Mammary epithelial cell (primary cell): ENCODE measurements around the gene ROPN1.

ENCODE experiments used
- CTCF ChIP-seq, 2 donors: IDR thresholded peaks in 1 of 2; conservative IDR thresholded peaks in 1 of 2; 2 replicates each; pipeline ENCODE4 v1.5.1; 2011 to 2012; ENCODE audit warnings: inconsistent platforms in 2 of 2, low read length in 2 of 2, mild to moderate bottlenecking in 2 of 2, control low read depth in 1 of 2, low read depth in 1 of 2; ENCODE audit not compliant: insufficient read depth in 1 of 2; ENCODE audit errors: extremely low read depth in 1 of 2
- EZH2 ChIP-seq: IDR thresholded peaks from 2 replicates; pipeline ENCODE4 v1.6.1; 2012; ENCODE audit warnings: low read length, inconsistent platforms, borderline replicate concordance

GRCh38 chr3:124034016-124034843, 42.3 kb upstream of the ROPN1 start:
- no peak for TF ChIP-seq CTCF (conservative IDR thresholded peaks at IDR 0.05 in 1 of 2, IDR thresholded peaks at IDR 0.05 in 1 of 2; ENCODE audit: extremely low read depth in 1 of 2, insufficient read depth in 1 of 2, low read depth in 1 of 2, low read length in 2 of 2)
- peak; percentile 77 for TF ChIP-seq EZH2
